SKM-1 (cell line): ENCODE data around the gene UGT1A6.
"Not testable (repeated sequence)": the region's sequence is repeated elsewhere in the genome, so short reads cannot be mapped to it uniquely, and the experiment has no call there.

Experiments used
- DNase-seq: peaks from one replicate; lab custom pipeline; 2025; ENCODE audit not compliant: unreplicated experiment; lab: John Stamatoyannopoulos, UW

Gene UGT1A6

DNA sequence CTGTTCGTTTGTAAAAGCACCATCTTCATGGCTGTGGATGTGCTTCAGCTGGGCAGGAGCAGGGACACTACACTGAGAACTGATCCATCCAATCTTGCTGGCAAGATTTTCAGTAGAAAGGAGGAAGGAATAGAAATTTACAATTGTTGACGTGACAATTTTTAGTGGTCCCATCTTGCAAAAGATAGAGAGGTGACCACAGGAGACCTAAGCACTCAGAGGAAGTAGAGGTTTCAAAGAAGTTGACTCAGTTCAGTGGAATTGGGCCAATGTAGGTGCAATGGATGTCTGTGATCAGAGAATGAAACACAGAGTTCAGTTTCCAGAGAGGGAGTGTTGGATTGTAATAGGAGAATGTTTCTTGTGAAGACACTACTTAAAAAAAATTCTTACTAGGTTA, 21.4 kb downstream of the UGT1A6 start:
- DNase-seq: no peak

DNA sequence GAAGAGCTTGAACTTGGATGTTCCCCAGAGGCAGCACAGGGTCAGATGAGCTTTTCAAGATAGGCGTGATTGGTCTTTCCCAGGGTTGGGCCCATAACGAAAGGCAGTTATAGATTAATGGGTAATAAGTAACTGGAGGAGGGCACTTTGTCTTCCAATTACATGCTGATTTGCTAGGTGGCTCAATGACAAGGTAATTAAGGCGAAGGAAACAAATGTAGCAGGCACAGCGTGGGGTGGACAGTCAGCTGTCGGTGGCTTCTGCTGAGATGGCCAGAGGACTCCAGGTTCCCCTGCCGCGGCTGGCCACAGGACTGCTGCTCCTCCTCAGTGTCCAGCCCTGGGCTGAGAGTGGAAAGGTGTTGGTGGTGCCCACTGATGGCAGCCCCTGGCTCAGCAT, 25.9 kb downstream of the UGT1A6 start, which contains the start of gene UGT1A4:
Gene UGT1A4 (plus strand): TSS at position 185 of the 400 bp plus-strand sequence. CDS start 85 bp downstream, at position 270.
- DNase-seq: no peak

DNA sequence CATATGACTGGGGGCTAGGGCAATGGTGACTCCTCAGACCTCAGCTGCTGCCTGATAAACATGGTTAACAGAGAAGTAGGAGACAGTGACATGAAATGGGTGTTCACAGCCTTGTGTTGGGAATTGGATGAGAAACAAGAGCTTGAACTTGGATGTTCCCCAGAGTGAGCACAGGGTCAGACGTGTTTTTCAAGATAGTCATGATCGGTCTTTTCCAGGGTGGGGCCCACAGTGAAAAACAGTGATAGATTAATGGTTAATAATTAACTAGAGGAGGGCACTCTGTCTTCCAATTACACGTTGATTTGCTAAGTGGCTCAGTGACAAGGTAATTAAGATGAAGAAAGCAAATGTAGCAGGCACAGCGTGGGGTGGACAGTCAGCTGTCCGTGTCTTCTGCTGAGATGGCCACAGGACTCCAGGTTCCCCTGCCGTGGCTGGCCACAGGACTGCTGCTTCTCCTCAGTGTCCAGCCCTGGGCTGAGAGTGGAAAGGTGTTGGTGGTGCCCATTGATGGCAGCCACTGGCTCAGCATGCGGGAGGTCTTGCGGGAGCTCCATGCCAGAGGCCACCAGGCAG, 36.1 kb downstream of the UGT1A6 start, which contains the start of gene UGT1A3:
Gene UGT1A3 (plus strand): TSS at position 320 of the 579 bp plus-strand sequence. CDS start 85 bp downstream, at position 405.
- DNase-seq: no peak

DNA sequence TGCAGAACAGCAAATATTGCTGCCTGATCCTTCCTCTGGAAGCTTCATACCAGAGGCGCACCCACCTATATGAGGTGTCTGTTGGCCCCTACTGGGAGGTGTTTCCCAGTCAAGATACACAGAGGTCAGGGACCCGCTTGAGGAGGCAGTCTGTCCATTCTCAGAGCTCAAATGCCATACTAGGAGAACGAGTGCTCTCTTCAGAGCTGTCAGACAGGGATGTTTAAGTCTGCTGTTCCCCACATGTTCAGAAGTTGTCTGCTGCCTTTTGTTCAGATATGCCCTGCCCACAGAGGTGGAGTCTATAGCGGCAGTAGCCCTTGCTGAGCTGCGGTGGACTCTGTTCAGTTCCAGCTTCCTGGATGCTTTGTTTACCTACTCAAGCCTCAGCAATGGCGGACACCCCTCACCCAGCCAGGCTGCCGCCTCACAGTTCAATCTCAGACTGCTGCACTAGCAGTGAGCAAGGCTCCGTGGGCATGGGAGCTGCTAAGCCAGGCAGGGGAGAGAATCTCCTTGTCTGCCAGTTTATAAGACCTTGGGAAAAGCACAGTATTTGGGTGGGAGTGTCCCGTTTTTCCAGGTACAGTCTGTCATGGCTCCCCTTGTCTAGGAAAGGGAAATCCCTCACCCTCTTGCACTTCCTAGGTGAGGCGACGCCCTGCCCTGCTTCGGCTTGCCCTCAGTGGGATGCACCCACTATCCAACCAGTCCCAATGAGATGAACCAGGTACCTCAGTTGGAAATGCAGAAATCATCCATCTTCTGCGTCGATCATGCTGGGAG, 44.4 kb downstream of the UGT1A6 start:
- not testable (repeated sequence) for DNase-seq

DNA sequence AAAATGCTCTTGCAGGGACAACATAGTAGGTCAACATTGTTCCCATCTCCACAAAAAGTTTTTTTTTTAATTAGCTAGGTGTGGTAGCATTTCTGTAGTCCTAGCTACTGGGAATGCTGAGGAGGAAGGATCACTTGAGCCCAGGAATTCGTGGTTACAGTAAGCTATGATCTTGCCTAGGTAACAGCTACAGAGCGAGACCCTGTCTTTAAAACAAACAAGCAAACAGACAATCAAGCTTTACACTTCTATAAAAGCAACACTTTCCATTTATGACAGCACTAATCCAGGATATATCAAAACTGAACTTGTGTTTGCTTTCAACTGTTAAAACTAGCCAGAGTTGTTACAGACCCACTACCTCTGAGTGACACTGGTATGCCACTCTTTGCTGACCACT, 48.2 kb downstream of the UGT1A6 start:
- DNase-seq: no peak

DNA sequence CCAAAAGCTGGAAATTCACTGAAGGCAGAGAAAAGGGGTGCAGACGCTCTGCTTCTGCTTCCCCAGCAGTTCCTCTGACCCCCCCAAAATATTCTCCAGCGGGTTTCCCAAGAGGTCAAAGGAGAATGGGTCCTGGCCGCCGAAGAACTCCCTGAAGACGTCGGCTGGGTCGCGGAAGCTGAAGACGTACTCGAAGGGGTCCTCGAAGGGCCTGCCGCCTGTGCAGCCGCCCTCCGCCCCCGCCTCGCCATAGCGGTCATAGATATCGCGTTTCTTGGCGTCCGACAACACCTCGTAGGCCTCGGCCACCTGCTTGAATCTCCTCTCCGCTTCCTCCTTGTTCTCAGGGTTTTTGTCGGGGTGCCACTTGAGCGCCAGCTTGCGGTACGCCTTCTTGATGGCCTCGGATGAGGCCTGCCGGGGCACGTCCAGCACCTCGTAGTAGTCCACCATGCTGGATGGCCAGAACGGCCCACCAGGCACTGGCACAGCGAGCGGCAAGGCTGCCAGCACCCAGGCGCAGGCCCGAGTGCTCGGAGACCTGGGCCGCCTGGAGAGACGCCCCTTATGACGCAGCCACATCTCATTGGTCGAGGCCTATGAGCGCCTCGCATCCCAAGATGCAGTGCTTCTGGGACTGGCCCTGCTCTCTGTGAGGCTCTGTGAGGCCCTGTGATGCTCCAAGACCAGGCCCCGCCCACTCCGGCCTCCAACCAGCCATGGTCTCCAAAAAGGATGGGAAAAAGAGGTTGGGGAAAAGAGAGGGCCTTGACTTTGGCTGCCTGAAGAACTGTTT, 51.0 kb downstream of the UGT1A6 start:
- DNase-seq: no peak

DNA sequence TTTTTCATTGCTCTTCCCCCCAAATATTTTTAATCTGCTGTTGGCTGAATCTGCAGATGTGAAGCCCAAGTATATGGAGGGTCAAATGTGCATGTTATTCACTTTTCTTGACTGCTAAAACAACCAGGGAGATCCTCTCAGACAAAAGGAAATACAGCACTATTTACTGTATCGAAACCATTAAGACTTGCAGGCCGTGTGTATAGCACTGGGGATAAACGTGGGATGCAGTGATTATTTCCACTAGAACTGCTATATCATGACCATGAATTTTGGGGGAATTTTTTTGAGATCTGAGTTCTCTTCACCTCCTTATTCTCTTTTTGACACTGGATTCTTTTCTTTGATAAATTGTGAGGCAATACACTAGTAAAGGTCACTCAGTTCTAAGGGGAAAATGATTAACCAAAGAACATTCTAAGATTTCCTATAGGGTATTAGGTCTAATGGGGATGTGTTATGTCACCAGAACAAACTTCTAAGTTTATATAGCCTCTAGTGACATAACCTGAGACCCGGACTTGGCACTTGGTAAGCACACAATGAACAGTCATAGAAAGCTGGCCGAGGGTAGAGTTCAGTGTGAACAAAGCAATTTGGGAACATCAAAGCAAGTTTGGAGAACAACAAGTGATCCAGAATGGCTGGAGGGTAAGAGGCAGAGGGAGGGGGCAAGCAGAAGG, 52.5 kb downstream of the UGT1A6 start:
- no peak for DNase-seq

DNA sequence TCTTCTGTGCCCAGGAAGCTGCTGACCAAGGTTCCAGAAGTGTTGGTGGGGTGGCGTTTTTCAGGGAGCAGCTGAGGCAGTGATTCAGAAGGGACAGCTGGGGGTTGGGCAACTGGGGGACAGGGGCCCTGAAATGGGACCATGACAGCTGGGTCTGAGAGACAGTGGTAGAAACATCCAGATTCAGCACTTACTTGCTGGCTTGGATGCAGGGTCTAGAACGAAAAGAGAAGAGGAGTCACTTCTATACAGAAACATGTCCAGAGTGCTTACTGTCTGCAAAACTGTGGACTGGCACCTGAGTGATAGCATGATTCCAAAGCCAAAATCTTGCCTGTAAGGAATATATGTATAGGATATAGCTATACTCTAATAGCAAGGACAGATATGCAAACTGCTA, 53.1 kb downstream of the UGT1A6 start:
- not testable (repeated sequence) for DNase-seq

DNA sequence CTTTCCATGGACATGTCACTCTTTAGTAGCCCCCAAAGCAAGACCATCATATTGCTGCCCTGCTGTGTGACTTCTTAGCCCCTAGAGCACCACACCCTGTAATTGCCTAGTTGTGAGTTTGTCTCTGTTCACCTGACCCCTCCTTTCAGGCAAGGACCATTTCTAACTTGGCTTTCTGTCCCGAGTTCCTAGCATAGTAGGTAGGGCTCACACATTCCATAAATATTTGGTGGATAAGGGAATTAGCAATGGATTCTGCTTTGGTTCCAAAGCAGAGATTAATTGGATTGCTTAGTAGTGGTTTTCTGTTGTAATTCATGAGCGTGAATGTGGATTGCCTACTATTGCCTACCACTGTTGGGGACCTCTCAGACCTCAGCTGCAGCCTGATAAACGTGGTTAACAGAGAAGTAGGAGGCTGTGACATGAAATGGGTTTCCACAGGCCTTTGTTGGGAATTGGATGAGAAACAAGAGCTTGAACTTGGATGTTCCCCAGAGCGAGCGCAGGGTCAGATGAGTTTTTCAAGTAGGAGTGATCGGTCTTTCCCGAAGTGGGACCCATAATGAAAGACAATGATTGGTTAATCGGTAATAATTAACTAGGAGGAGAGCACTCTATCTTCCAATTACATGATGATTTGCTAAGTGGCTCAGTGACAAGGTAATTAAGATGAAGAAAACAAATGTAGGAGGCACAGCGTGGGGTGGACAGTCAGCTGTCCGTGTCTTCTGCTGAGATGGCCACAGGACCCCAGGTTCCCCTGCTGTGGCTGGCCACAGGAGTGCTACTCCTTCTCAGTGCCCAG, 54.0 kb downstream of the UGT1A6 start:
- no peak for DNase-seq

DNA sequence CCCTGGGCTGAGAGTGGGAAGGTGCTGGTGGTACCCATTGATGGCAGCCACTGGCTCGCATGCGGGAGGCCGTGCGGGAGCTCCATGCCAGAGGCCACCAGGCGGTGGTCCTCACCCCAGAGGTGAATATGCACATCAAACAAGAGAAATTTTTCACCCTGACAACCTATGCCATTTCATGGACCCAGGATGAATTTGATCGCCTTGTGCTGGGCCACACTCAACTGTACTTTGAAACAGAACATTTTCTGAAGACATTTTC, 54.5 kb downstream of the UGT1A6 start:
- no peak for DNase-seq

DNA sequence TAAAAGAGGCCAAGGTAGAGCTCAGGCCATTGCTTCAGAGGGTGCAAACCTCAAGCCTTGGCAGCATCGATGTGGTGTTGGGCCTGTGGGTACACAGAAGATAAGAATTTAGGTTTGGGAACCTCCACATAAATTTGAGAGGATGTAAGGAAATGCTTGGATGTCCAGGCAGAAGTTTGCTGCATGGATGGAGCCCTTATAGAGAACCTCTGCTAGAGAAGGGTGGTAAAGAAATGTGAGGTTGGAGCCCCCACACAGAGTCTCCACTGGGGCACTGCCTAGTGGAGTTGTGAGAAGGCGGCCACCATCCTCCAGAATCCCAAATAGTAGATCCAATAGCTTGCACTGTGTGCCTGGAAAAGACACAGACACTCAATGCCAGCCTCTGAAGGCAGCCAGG, 58.0 kb downstream of the UGT1A6 start:
- DNase-seq: not testable (repeated sequence)

DNA sequence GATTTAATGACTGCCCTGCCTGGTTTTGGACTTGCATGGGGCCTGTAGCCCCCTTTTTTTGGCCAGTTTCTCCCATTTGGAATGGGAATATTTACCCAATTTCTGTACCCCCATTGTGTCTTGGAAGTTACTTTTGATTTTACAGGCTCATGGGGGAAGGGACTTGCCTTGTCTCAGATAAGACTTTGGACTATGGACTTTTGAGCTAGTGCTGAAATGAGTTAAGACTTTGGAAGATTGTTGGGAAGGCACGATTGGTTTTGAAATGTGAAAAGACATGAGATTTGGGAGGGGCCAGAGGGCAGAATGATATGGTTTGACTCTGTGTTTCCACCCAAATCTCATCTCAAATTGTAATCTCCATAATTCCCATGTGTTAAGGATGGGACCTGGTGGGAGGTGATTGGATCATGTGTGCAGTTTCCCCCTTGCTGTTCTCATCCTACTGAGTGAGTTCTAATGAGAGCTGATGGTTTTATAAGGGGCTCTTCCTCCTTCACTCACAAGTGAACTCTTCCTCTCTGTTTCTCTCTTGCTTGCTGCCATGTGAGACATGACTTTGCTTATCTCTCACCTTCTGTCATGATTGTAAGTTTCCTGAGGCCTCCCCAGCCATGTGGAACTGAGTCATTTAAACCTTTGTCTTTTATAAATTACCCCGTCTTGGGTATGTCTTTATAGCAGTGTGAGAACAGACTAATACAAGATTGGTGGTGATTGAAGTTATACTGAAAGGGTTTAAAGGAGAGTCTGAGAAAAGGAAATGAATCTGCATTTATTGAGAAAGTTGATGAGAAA, 58.7 kb downstream of the UGT1A6 start:
- not testable (repeated sequence) for DNase-seq

DNA sequence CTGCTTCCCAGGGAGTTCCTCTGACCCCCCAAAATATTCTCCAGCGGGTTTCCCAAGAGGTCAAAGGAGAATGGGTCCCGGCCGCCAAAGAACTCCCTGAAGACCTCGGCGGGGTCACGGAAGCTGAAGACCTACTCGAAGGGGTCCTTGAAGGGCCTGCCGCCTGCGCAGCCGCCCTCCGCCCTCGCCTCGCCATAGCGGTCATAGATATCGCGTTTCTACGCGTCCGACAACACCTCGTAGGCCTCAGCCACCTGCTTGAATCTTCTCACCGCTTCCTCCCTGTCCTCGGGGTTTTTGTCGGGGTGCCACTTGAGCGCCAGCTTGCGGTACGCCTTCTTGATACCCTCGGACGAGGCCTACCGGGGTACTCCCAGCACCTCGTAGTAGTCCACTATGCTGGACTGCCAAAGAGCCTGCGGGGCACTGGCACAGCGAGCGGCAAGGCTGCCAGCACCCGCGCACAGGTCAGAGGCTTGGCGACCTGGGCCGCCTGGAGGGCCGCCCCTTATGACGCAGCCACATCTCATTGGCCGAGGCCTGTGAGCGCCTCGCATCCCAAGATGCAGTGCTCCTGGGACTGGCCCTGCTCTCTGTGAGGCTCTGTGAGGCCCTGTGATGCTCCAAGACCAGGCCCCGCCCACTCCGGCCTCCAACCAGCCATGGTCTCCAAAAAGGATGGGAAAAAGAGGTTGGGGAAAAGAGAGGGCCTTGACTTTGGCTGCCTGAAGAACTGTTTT, 62.4 kb downstream of the UGT1A6 start:
- no peak for DNase-seq

DNA sequence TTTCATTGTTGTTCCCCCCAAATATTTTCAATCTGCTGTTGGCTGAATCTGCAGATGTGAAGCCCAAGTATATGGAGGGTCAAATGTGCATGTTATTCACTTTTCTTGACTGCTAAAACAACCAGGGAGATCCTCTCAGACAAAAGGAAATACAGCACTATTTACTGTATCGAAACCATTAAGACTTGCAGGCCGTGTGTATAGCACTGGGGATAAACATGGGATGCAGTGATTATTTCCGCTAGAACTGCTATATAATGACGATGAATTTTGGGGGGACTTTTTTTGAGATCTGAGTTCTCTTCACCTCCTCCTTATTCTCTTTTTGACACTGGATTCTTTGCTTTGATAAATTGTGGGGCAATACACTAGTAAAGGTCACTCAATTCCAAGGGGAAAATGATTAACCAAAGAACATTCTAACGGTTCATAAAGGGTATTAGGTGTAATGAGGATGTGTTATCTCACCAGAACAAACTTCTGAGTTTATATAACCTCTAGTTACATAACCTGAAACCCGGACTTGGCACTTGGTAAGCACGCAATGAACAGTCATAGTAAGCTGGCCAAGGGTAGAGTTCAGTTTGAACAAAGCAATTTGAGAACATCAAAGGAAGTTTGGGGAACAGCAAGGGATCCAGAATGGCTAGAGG, 63.9 kb downstream of the UGT1A6 start:
- DNase-seq: no peak

DNA sequence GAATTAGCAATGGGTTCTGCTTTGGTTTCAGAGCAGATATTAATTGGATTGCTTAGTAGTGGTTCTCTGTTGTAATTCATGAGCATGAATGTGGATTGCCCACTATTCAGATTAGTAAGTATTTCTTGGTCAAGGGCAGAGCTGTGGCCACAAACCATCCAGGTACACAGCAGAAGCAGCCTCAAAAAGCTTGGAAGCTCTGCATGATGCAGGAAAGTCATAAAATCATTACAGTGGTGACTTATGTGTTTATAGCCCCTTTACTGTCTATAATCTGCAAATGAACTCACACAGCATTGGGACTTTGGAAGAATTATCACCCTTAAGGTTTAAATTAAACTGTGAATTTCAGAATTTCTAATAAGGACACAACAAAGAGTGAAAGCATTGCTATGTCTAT, 65.5 kb downstream of the UGT1A6 start:
- no peak for DNase-seq

DNA sequence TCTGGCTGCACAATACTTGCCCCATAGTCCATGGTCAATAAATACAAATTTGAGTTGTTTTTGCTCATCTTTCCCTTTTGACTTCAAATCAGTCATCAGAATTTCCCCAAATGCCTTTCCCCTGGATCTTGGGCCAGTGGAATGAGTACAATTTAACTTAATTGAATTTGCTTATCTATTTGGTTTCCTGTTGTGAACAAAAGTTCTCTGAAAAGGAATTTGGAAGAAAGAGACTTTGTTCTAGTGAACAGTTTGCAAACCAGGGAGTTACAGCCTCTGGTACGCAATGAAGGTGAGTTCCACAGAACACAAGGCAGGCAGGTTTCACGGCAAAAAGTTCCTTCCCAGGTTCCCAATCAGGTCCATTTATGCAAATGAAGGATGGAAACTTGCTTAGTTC, 66.2 kb downstream of the UGT1A6 start:
- DNase-seq: no peak

DNA sequence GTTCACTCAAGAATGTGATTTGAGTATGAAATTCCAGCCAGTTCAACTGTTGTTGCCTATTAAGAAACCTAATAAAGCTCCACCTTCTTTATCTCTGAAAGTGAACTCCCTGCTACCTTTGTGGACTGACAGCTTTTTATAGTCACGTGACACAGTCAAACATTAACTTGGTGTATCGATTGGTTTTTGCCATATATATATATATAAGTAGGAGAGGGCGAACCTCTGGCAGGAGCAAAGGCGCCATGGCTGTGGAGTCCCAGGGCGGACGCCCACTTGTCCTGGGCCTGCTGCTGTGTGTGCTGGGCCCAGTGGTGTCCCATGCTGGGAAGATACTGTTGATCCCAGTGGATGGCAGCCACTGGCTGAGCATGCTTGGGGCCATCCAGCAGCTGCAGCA, 67.4 kb downstream of the UGT1A6 start, which contains the start of gene UGT1A1:
Gene UGT1A1 (plus strand): TSS at position 228 of the 400 bp plus-strand sequence. CDS start 18 bp downstream, at position 246.
- no peak for DNase-seq

DNA sequence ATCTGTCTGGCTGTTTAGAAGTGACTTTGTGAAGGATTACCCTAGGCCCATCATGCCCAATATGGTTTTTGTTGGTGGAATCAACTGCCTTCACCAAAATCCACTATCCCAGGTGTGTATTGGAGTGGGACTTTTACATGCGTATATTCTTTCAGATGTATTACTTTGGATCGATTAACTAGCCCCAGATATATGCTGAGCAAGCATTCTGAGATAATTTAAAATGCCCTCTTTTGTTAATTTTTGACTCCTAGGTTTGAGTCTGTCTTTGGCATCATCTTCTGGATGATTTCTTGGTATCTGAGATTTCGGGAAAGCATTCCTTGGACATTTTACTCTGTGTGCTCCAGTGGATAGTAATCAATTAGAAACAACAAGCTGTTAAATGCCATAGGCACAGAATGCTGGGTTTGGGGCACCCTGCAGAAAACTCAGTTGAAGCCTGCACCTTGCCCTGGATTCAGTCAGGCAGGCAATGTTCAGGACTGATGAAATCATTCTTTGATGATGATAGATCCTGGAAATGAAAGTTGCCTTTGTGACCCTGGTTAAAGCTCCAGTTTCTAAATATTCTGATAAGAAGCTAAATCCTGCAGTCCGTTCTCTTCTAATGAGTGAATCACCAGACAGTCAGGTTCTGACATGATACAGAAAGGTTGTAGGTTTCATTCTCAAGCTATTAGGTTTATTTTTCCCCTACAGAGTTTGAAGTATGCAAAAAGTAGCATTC, 68.5 kb downstream of the UGT1A6 start:
- DNase-seq: no peak
